ENCODE measurements around the gene SUGCT.
A peak's percentile ranks its signal among the peaks of the same experiment; 100 is the strongest.
"Not testable (repeated sequence)": the region's sequence is repeated elsewhere in the genome, so short reads cannot be mapped to it uniquely, and the experiment has no call there.

Gene SUGCT

DNA sequence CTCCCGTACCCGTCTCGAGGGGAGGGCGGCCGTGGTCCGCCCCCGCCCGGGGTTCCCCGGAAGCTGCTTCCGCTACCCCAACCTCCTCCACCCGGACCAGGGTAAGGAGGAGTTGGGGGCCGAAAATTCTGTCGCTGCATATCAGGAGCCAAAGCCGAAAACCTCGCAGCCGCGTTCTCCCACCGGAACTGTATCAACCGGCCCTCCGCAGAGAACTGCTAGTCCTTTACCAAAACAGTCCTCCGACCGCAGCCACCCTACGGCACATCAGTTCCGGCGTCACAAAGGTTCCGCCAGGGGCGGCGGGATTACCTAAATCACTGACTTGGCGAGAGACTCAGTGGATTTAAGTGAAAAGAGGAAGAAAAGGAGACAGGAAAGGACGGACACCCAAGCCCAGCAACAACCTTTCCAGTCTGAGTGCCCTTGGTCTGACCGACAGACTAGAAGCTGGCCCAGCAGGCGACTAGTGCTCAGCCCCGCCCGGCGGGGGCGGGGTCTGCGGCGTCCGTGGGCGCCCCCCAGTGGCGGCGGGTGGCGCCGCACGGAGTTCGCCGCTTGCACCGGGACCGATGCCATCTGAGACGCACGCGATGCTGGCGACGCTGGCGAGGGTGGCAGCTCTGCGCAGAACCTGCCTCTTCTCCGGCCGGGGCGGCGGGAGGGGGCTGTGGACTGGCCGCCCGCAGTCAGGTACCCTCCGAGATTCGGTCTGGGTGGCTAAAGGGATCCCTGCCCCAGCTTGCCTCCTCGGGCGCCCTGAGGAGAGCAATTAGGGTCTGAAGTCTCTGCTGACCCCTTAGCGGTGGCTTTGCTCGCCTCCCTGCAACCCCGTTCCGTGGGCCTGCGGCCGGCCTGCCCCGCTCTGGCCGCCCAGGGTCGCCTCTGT is at the start of gene SUGCT, which contains the start of gene MPLKIP:
Gene SUGCT, plus strand, starts transcription at position 578 of the 889 bp plus-strand sequence.
Gene MPLKIP, minus strand, starts transcription at position 195 of the 889 bp plus-strand sequence. Its CDS starts 55 bp downstream, at position 140.
- peak; percentile 86 for DNase-seq

DNA sequence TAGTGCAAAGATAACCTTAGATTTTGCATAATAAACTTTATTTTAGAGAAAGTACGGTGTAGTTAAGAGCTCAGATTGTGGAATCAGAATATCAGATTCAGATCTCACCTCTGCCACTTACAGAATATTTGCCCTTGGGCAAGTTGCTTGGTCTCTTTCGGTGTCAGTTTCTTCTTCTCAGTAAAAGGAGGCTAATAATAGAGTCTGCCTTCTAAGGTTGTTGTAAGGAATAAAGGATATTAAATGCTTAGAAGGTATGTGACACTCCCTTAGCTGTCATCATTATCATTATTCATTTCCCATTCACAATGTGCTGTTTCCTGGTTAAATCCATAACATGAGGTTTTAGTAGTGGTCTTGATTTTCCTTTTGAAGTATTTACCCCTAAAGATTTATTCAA is 42.6 kb upstream of the SUGCT start:
- DNase-seq = no peak

DNA sequence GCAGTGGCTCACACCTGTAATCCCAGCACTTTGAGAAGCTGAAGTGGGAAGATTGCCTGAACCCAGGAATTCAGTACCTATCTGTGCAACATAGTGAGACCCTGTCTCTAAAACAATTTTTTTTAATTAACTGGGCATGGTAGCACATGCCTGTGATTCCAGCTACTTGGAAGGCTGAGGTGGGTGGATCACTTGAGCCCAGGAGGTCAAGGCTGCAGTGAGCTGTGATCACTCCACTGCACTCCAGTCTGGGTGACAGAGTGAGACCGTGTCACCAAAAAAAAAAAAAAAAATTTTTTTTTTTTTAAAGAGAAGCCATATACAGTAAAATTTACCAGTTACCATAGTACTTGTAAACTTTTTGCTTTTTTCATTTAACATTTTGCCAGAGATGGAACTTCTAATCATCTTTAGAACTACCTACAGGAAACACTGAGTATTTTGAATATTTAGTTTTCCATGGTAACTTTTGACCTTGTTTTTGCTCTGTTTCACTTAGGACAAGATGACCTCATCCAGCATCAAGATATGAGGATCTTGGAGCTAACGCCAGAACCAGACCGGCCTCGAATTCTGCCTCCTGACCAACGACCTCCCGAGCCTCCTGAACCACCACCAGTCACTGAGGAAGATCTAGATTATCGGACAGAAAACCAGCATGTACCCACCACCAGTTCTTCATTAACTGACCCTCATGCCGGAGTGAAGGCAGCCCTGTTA is 41.0 kb upstream of the SUGCT start:
- DNase-seq = no peak

DNA sequence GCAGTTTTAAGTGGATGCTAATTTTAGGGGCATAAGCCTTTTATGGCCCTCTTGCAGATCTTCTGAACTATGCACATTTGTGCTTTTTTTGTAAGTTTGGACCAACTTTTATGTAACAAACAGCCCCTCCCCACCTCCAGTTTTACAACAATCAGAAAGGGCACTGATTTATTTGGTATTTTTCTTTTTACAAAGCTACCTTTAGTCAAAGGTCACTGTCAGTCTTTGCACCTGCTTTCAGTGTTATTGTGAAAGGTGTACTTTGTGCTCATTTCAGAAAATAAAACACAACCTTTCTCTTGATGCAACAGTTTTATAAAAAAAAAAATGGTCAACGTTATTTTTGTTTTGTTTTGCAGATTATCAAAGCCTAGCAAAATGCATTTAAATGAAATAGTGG is 39.6 kb upstream of the SUGCT start:
- DNase-seq = no peak

DNA sequence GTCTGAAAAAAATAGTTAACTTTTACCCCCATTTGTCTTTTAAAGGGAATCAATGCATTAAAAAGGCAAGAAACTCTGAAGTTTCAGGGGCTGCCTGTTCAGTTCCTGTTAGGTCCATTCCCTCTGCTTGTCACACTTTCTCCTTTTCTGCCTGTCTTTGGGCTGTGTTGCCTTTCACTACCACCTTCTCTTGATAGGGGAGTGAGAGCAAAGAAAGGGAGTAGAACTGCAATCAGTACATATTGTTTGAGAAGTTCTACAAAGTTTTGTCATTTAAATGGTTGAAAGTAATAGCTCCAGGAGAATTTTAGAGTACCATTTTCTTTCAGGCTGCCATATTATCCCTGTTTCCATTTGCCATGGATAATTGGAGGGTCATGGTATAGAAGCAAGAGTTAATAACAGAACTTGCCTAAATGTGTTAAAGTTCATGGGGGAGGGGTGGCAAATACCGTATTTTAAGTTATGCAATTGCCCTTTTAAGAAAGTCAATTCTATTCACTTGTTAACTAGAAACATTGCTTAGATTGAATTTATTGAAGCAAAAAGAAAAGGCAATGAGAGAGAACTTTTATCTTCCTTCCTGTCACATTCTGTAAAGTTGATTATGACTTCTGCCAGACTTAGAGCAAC is 39.0 kb upstream of the SUGCT start:
- DNase-seq = no peak

DNA sequence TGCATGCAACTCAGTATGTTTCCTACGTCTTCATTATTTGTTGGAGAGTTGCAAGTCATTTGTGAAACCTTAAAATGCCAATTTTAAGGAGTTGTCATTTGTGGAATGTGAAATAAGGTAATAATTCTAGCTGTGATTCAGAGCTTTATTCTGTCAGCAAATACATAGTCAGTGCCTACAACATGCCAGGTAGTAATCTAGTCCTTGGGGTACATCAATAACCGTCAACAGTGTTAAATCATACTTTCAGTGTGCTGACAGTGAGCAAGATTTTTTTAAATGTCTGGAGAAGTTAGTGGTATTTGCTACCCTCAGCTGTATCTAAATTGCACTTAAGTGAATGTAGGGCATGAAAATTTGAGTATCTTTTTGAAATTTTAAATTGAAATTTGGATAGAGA is 37.1 kb upstream of the SUGCT start:
- no peak for DNase-seq

DNA sequence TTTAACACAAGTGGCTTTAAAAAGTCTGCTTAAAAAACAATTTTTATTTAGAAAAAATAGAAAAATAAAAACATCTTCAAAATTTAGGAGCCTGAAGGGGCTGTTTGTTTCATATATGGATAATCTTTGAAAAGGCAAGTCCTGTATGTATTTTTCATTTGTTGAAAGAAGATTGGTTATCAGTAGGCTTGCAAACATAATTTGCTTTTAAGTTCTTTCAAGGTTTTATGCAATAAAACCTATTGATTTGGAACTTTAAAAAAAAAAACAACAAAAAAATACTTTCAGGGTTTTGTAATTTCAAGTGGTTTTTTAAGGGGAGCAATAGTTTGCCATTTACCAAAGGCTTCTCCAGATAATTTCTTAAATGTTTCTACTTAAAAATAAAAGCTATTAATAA is 36.0 kb upstream of the SUGCT start:
- no peak for DNase-seq

DNA sequence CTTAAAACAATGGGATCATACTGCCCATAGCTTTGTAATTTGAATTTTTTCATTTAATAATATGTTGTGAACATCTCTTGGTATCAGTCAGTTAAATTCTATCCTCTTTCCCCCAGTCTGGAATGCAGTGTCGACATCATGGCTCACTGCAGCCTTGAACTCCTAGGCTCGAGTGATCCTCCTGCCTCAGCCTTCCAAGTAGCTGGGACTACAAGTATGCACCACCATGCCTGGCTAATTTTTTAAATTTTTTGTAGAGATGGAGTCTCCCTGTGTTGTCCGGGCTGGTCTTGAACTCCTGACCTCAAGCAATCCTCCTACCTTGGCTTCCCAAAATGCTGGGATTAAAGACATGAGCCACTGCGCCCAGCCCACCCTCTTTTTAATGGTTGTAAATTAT is 35.0 kb upstream of the SUGCT start:
- no peak for DNase-seq

DNA sequence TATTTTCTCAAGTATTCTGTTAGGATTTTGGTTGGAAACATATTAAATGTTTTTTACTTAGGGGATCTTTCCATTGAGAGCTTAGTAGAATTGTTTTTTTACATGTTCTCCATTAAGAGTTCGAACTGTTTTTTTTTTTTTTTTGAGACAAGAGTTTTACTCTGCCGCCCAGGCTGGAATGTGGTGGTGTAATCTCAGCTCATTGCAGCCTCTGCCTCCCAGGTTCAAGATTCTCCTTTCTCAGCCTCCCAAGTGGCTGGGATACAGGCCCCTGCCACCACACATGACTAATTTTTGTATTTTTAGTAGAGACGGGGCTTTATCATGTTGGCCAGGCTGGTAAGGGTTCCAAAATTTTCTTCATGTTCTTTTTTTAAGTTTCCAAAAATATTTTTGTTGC is 33.6 kb upstream of the SUGCT start:
- DNase-seq = no peak

DNA sequence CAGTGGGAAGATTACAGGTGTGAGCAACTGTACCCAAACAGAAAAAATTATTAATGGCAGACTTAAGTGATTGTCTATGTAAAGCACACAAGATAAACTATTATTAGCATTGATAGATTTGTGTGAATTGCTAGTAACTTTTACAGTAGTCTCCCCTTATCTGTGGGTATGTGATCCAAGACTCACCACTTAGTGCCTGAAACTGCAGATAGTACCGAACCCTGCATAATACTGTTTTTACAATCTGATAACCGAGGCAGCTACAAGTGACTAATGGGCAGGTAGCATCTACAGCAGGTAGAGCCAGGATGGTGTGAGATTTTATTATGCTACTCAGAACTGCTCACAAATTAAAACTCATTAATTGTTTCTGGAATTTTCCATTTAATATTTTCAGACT is 31.9 kb upstream of the SUGCT start:
- DNase-seq = no peak

DNA sequence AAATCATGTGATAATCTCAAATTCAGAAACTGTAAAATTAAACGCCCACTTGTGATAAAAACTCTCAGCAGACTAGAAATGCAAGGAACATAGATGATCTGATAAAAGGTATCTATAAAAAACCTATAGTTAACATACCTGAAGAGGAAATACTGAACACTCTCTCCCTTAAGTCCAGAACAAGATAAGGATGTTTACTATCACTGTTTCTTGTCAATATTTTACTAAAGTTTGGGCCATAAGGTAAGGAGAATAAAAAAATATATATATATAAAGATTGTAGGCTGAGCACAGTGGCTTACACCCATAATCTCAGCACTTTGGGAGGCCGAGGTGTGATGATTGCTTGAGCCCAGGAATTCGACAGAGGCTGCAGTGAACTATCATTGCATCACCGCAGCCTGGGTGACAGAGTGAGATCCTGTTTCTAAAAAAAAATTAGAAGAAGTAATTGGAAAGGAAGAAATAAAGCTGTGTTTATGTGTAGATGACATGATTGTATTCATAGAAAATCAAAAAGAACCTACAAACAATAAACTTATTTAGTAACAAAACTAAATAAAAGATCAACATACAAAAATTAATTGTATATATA is 28.8 kb upstream of the SUGCT start:
- no peak for DNase-seq

DNA sequence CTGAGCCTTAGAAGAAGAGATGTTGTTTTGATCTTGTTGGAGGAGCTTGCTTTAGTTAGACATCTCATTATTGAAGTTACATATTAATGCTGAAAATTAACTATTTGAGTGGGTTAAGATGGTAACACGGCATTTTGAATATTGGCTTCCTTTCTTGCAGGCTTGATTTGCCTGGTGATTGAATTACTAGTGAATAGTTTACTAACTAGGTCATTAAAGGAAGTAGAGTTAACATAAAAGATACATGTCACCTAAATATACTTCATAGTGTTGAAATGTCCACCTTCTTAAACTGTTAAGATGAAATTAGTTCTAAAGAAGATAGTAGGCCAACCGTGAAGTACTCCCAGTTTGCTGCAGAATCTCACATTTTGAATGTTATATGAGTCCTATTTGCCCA is 18.9 kb upstream of the SUGCT start:
- no peak for DNase-seq

DNA sequence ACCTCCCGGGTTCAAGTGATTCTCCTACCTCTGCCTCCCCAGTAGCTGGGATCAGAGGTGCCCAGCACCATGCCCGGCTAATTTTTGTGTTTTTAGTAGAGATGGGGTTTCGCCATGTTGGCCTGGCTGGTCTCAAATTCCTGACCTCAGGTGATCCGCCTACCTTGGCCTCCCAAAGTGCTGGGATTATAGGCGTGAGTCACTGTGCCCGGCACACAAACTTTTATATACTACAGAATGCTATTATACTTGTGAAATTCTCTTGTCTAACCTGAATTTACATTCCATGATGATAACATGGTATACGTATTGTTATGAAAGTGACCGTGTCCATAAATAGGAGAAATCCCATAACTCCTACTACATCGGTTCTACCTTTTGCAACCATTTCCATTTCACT is 17.6 kb upstream of the SUGCT start:
- not testable (repeated sequence) for DNase-seq

DNA sequence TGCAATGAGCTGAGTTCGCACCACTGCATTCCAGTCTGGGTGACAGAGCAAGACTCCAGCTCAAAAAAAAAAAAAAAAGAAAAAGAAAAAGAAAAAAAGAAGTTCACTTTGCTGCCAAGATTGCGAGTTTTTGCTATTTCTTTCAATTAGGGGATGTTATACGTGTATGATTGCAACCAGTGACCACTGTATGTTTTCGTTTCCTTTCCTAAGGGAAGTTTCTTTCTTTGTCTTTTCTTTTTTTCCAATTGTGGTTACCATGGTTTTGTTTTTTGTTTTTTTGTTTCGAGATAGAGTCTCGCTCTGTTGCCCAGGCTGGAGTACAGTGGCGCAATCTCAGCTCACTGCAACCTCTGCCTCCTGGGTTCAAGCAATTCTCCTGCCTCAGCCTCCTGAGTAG is 16.6 kb upstream of the SUGCT start:
- not testable (repeated sequence) for DNase-seq

DNA sequence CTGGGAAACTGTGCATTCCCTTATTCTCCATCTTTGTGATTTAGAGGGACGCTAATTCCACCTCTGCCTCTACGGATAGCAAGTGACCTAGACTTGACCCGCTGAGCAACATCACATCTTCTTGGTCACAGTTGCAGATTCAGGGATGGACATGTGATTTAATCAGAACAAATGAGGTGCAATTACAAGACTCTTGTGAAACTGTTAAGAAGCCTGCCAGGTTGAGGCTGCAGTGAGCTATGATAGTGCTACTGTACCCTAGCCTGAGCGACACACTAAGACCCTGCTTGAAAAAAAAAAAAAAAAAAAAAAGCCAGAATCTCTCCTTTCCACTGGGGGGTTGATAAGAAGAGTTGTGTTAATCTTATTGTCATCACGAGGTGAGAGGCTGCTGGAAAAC is 14.8 kb upstream of the SUGCT start:
- no peak for DNase-seq

DNA sequence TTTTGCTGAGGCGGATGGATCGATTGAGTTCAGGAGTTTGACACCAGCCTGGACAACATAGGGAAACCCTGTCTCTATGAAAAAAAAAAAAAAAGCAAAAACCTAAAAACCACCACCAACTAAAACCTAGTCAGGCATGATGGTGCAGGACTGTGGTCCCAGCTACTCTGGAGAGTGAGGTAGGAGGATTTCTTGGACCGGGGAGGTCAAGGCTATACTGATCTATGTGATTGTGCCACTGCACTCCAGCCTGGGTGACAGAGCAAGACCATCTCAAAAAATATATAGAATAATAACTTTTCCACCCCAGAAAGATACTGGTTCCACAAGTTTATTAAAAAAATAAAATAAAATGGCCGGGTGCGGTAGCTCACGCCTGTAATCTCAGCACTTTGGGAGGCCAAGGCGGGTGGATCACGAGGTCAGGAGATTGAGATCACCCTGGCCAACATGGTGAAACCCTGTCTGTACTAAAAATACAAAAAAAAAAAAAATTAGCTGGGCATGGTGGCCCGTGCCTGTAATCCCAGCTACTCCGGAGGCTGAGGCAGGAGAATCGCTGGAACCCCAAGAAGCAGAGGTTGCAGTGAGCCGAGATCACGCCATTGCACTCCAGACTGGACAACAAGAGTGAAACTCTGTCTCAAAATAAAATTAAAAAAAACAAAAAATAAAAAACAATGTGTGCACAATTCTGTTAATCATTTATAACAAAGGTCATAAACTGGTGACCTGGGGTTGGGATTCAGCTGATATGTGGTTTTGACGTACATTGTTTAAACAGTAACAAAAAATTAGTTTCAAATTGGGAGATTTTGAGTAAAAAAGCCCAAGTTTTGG is 12.5 kb upstream of the SUGCT start:
- not testable (repeated sequence) for DNase-seq

DNA sequence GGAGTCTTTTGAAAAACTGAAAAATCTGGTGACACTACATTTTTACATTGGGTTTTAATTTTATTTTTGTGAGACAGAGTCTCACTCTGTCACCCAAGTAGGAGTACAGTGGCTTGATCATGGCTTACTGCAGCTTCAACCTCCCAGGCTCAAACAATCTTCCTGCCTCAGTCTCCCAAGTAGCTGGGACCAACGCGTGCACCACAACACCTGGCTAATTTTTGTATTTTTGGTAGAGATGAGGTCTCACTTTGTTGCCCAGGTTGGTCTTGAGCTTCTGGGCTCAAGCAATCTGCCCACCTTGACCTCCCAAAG is 11.9 kb upstream of the SUGCT start:
- DNase-seq = no peak

DNA sequence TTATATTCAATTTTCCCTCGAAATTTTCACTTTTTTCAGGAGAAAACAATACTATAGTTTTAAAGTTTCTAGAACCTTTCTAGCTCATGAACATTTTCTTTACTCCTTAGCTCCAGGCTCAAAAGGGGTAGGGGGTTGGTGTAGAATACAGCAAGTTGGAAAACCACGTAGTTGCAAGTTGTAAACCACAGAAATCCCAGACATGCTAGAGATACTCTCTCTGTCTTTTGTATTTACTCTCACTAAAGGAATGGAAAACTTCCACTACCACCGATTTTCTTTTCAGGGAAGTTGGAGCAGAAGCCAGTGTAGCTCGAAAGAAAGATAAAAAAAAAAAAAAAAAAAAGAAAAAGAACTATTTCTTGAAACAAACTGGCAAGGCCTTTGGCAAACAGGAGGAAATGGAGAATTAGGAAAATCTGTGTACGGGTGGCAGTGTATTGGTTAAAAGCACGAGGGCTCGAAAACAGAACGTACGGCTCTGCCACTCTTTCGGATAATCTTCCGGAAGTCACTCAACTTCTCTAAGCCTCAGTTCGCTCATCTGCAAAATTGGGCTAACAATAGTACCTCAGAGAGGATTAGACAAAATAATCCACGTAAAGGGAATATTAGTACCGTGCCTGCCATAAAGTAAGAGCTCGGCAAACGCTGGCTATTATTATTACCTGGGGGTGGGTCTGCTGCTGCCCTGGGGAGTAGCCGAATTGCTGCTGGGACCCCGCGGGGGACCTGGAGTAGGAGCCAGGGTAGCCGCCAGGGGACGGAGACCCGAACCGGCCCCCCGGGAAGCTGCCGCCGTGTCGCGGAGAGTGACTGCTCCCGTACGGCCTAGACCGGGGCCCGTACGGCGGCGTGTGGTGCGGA is 1.0 kb upstream of the SUGCT start:
- DNase-seq = no peak

DNA sequence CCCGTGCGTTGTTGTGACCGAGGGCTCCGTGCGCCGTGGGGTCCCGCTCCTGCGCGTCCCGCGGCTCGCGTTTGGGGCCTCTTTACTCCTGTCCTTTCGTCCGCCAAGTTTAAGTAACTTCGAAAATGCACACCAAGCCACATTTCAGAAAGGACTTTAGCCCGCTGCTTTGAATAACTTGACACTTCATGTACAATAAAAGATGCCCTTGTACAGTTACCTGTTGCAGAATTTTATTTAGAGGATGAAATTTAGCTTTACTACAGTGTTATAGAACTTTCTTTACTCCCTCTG is 459 bp downstream of the SUGCT start:
- no peak for DNase-seq

DNA sequence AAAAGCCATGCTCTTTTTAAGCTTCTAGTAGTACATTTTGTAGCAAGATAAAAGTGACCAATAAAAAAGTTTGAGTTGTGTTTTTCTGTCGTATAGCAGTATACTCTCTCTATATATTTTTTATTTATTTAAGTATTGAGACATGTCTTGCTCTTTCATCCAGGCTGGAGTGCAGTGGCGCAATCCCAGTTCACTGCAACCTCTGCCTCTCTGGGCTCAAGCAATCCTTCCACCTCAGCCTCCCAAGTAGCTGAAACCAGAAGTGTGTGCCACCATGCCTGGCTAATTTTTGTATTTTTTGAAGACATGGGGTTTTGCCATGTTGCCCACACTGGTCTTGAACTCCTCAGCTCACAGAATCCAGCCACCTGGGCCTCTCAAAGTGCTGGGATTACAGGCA is 2.8 kb downstream of the SUGCT start:
- DNase-seq = no peak

DNA sequence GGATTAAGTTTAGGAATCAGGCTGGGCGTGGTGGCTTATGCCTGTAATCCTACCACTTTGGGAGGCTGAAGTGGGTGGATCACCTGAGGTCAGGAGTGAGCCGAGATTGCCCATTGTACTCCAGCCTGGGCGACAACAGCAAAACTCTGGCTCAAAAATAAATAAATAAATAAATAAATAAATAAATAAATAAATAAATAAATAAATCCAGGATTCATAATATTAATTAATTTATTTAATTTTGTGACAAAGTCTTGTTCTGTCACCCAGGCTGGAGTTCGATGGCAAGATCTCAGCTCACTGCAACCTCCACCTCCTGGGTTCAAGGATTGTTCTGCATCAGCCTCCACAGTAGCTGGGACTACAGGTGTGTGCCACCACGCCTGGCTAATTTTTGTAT is 4.2 kb downstream of the SUGCT start:
- DNase-seq = no peak

DNA sequence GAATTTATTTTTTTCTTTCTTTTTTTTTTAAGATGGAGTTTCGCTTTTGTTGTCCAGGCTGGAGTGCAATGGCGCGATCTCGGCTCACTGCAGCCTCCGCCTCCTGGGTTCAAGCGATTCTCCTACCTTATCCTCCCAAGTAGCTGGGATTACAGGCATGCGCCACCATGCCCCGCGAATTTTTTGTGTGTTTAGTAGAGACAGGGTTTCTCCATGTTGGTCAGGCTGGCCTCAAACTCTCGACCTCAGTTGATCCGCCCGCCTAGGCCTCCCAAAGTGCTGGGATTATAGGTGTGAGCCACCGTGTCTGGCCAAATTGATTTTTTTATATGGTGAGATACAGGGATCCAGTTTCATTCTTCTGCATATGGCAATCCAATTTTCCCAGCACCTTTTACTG is 5.1 kb downstream of the SUGCT start:
- DNase-seq = not testable (repeated sequence)

All from CD4-positive, alpha-beta T cell treated with Interleukin-15 for 1 hour (primary cell).